Endothelial cell of umbilical vein (primary cell): Measurements from ENCODE around the gene SMCO2. TPM values are rescaled to one million over a fixed set of nuclear protein-coding genes. Genes with fewer than 3 reads are reported as not detected.

Experiments
- BruUV-seq: library from RNA; stranded (reverse); fragments of 400-500 nt; replicated peaks from 2 replicates; lab custom pipeline; 2021; lab: Mats Ljungman, UMichigan
- CTCF ChIA-PET: fragments of 300-600, 350-600 bp; sonication (Branson Sonifier 250); formaldehyde crosslinking; loops from one replicate; lab custom pipeline; 2021; ENCODE audit warnings: antibody characterized with exemption, inconsistent platforms; lab: Charles Lee
- POLR2A ChIA-PET: fragments of 300-600, 350-600 bp; sonication (Branson Sonifier 250); formaldehyde crosslinking; loops from one replicate; lab custom pipeline; 2021; ENCODE audit warnings: antibody characterized with exemption, inconsistent platforms; lab: Charles Lee
- DNase-seq: peaks from one replicate; pipeline ENCODE4 v3.0.0-alpha.2; 2011; ENCODE audit warnings: low read depth, low spot score
- FAIRE-seq: peaks from 2 replicates; lab custom pipeline; 2011; peaks lifted over from hg19 to GRCh38; lab: Jason Lieb, UNC
- H2AFZ ChIP-seq: 2 replicates; pipeline ENCODE4 v1.6.0; 2012; ENCODE audit warnings: low read depth, low read length, control low read depth, inconsistent platforms
- H3K27ac ChIP-seq: 2 replicates; pipeline ENCODE4 v1.5.1; 2011; ENCODE audit warnings: low read depth, mild to moderate bottlenecking, control low read depth, low read length, moderate library complexity; ENCODE audit not compliant: insufficient read depth
- H3K27me3 ChIP-seq, 2 experiments: 2 replicates each; pipeline versions ENCODE4 v1.6.0 to v1.6.1; 2011; ENCODE audit warnings: low read length in 2 of 2, mixed read lengths in 1 of 2; ENCODE audit not compliant: control insufficient read depth in 2 of 2, insufficient read depth in 2 of 2
- H3K36me3 ChIP-seq, 2 experiments: 2 replicates in 1 of 2; 3 replicates in 1 of 2; pipeline ENCODE4 v1.5.1; 2011; ENCODE audit warnings: low read length in 2 of 2, mild to moderate bottlenecking in 1 of 2, moderate library complexity in 1 of 2; ENCODE audit not compliant: control insufficient read depth in 2 of 2, insufficient read depth in 2 of 2; ENCODE audit errors: extremely low read depth in 1 of 2
- H3K4me1 ChIP-seq: 3 replicates; pipeline ENCODE4 v1.5.1; 2011; ENCODE audit warnings: mild to moderate bottlenecking, low read length; ENCODE audit not compliant: control insufficient read depth, insufficient read depth; ENCODE audit errors: extremely low read depth
- H3K4me2 ChIP-seq: 2 replicates; pipeline ENCODE4 v1.6.1; 2011; ENCODE audit warnings: low read length, control low read depth, mixed read lengths; ENCODE audit not compliant: insufficient read depth
- H3K4me3 ChIP-seq, 3 experiments: fragments of 200-600 bp in 1 of 3; sonication (generic), shearing (Covaris generic) in 1 of 3; replicated peaks in 1 of 3; 2 replicates each; pipeline ENCODE4 v1.5.1; 2011 to 2016; ENCODE audit warnings: control low read depth in 3 of 3, low read length in 3 of 3, mild to moderate bottlenecking in 2 of 3, inconsistent platforms in 1 of 3, low read depth in 1 of 3, moderate library complexity in 1 of 3; ENCODE audit not compliant: insufficient read depth in 1 of 3
- H3K79me2 ChIP-seq: 2 replicates; pipeline ENCODE4 v1.6.0; 2012; ENCODE audit warnings: low read length, inconsistent platforms; ENCODE audit not compliant: control insufficient read depth, insufficient read depth
- H3K9ac ChIP-seq: replicated peaks from 2 replicates; pipeline ENCODE3; 2011; ENCODE audit warnings: low read length, control low read depth; ENCODE audit not compliant: insufficient read depth; ENCODE audit errors: extremely low read depth
- H3K9me1 ChIP-seq: replicated peaks from 3 replicates; pipeline ENCODE4 v1.6.0; 2011; ENCODE audit warnings: mild to moderate bottlenecking, low read length; ENCODE audit not compliant: control insufficient read depth, insufficient read depth; ENCODE audit errors: extremely low read depth
- H3K9me3 ChIP-seq: replicated peaks from 2 replicates; pipeline ENCODE4 v1.5.1; 2012; ENCODE audit warnings: low read length, inconsistent platforms; ENCODE audit not compliant: control insufficient read depth, insufficient read depth
- H4K20me1 ChIP-seq: replicated peaks from 2 replicates; pipeline ENCODE3; 2011; ENCODE audit warnings: mild to moderate bottlenecking, low read length; ENCODE audit not compliant: control insufficient read depth, insufficient read depth; ENCODE audit errors: extremely low read depth
- CTCF ChIP-seq, 2 donors: IDR thresholded peaks; 1 replicate in 1 of 2; 2 replicates in 1 of 2; pipeline ENCODE4 v1.5.1; 2011; ENCODE audit warnings: low read length in 2 of 2, mild to moderate bottlenecking in 2 of 2, moderate library complexity in 2 of 2, control low read depth in 1 of 2, inconsistent platforms in 1 of 2, low read depth in 1 of 2; ENCODE audit not compliant: insufficient read depth in 1 of 2; ENCODE audit errors: extremely low read depth in 1 of 2
- EZH2 ChIP-seq: IDR thresholded peaks from 2 replicates; pipeline ENCODE4 v1.6.1; 2012; ENCODE audit warnings: borderline replicate concordance, low read depth, mild to moderate bottlenecking, moderate library complexity, low read length, inconsistent platforms; ENCODE audit not compliant: severe bottlenecking
- FOS ChIP-seq: IDR thresholded peaks from 2 replicates; pipeline ENCODE4 v1.6.1; 2011; ENCODE audit warnings: mild to moderate bottlenecking, low read length, moderate library complexity, borderline replicate concordance; ENCODE audit not compliant: insufficient read depth
- GATA2 ChIP-seq: IDR thresholded peaks from 2 replicates; pipeline ENCODE4 v1.7.0; 2011; ENCODE audit warnings: low read depth, mild to moderate bottlenecking, moderate library complexity, mixed read lengths, low read length; ENCODE audit not compliant: insufficient read length, insufficient read depth
- JUN ChIP-seq: IDR thresholded peaks from 2 replicates; pipeline ENCODE4 v1.6.1; 2011; ENCODE audit warnings: borderline replicate concordance, low read depth; ENCODE audit not compliant: insufficient read length, insufficient read depth
- MAX ChIP-seq: IDR thresholded peaks from 2 replicates; pipeline ENCODE4 v1.6.1; 2011; ENCODE audit not compliant: insufficient read depth, insufficient read length
- MYC ChIP-seq: IDR thresholded peaks from one replicate; pipeline ENCODE4 v1.6.1; 2011; ENCODE audit warnings: mild to moderate bottlenecking, low read depth, low read length
- POLR2A ChIP-seq: IDR thresholded peaks from 2 replicates; pipeline ENCODE4 v1.6.1; 2012; ENCODE audit warnings: low read depth, mild to moderate bottlenecking, control low read depth, low read length
- POLR2AphosphoS5 ChIP-seq: IDR thresholded peaks from 2 replicates; pipeline ENCODE4 v1.6.1; 2012; ENCODE audit warnings: low read depth, mild to moderate bottlenecking, control low read depth, low read length, moderate library complexity; ENCODE audit not compliant: insufficient read depth
- dilution Hi-C: fragments of 300-500 bp; cut with MboI; formaldehyde crosslinking; loops from one replicate; pipeline ENCODE4 v1.15.0; 2019; ENCODE audit warnings: low sequenced_read_pairs; ENCODE audit not compliant: extremely low pct_ligation_motif_present
- intact Hi-C: fragments of 100-400 bp; cut with micrococcal nuclease; formaldehyde crosslinking; loops from one replicate; pipeline ENCODE4 v1.10.0; 2022
- polyA plus RNA-seq, 4 experiments: library from polyadenylated mRNA; depleted of rRNA in 3 of 4; stranded (reverse) in 3 of 4; unstranded in 1 of 4; fragments of >200 nt; gene quantifications; 2 replicates each; pipeline versions ENCODE4 v1.2.1 to v1.2.3, GENCODE V29; 2011 to 2012; ENCODE audit warnings: missing spikeins in 1 of 4
- total RNA-seq: library from RNA; stranded (reverse); gene quantifications from 2 replicates; pipeline ENCODE4 v1.2.3, GENCODE V29; 2021

Gene SMCO2
- total and polyA plus RNA-seq, 2 donors (not counting 3 experiments of a cell fraction or from before 2014, with no cell fraction given), result 0.33 to 0.49 TPM

- Histone ChIP-seq H3K9ac (no peak overlapping the region), H3K79me2 (no peaks in the 10 kb centered on the region), H3K36me3 (no peaks in the 10 kb centered on the region), H3K9me1 (no peaks in the 10 kb centered on the region), H3K4me2 (no peak overlapping the region), H2AFZ (no peak overlapping the region), H3K27me3 (no peaks in the 10 kb centered on the region), H3K9me3 (no peaks in the 10 kb centered on the region), H3K4me1 (no peaks in the 10 kb centered on the region), H4K20me1 (no peaks in the 10 kb centered on the region), H3K27ac (no peak overlapping the region), H3K4me3 (no peak overlapping the region)
- dilution Hi-C loops (no loop called here), intact Hi-C loops (no loop called here)
- TF ChIP-seq EZH2 (no peak), POLR2AphosphoS5 (no peak), GATA2 (no peak), POLR2A (no peak), MYC (no peak), FOS (no peak), JUN (no peak), MAX (no peak), CTCF (IDR thresholded peaks at IDR 0.05; ENCODE audit: extremely low read depth in 1 of 2, insufficient read depth in 1 of 2, low read depth in 1 of 2, low read length in 2 of 2) (no peak)
- no peak for DNase-seq
- no peak for FAIRE-seq
- no TSS peak for BruUV-seq
- ChIA-PET CTCF (interaction anchor here (0.9 to 2.2 kb wide), 4 partner anchors 10 to 77 kb away, joined by 3 to 7 read pairs (median 3); no protein-coding TSS in a partner anchor), POLR2A (no interaction called here)
These were observed 55.5 kb downstream of the SMCO2 start for GRCh38 chr12:27502021-27502435.
